Measurements from ENCODE around the gene STIM2. TPM values are rescaled to one million over a fixed set of nuclear protein-coding genes. Genes with fewer than 3 reads are reported as not detected.

STIM2 gene
- total and polyA plus RNA-seq, 2 of the 4 experiments (the other 2 are of a cell fraction), result 16.1 to 27.6 TPM

GRCh38 chr4:26820346-26820745, 40.3 kb upstream of the STIM2 start:
- no peaks in the 10 kb centered on the region for H4K20me1 ChIP-seq (ENCODE audit: insufficient read depth, low read length)
- intact Hi-C loops (cut with micrococcal nuclease) (no loop called here), in situ Hi-C loops (cut with MboI; ENCODE audit: low sequenced_read_pairs) (no loop called here), dilution Hi-C loops (cut with HindIII; ENCODE audit: low sequenced_read_pairs, unreplicated experiment) (no loop called here)
- H3K23ac ChIP-seq (ENCODE audit: low read depth, low read length), result no peak overlapping the region
- BruUV-seq (replicated peaks), result no TSS peak
- H2BK5ac ChIP-seq (ENCODE audit: low read depth, low read length, poor library complexity, severe bottlenecking), result no peak overlapping the region
- no peak overlapping the region for H4K8ac ChIP-seq (ENCODE audit: low read depth in 2 of 2, low read length in 2 of 2)
- H3K56ac ChIP-seq (ENCODE audit: extremely low read depth, insufficient read depth, low read length), result no peak overlapping the region
- no peak overlapping the region for H4K5ac ChIP-seq (ENCODE audit: low read depth, low read length)
- no peak overlapping the region for H3K4ac ChIP-seq (ENCODE audit: low read depth, low read length)
- no peak for ATAC-seq (ENCODE audit: low read depth)
- H2AK9ac ChIP-seq (replicated peaks; ENCODE audit: low read depth, low read length, poor library complexity), result no peak overlapping the region
- no peak overlapping the region for H3K4me3 ChIP-seq (ENCODE audit: insufficient read depth, low read depth, low read length)
- ChIA-PET CTCF (no interaction called here), POLR2A (ENCODE audit: unreplicated experiment) (no interaction called here)
- H3K9me3 ChIP-seq (ENCODE audit: control insufficient read depth, insufficient read depth, low read length), result no peaks in the 10 kb centered on the region; the same call in 1 of the 2 replicates
- no peak overlapping the region for H2BK20ac ChIP-seq (ENCODE audit: low read depth, low read length)
- no peak overlapping the region for H3K27ac ChIP-seq (ENCODE audit: insufficient read depth, low read length)
- H2BK120ac ChIP-seq (ENCODE audit: low read depth, low read length), result no peak overlapping the region
- no peaks in the 10 kb centered on the region for H3K79me1 ChIP-seq (ENCODE audit: low read depth in 1 of 2, low read length in 2 of 2)
- no peak overlapping the region for H3K9ac ChIP-seq (ENCODE audit: low read depth, low read length)
- H3K36me3 ChIP-seq (ENCODE audit: control insufficient read depth, insufficient read depth, low read length), result no peaks in the 10 kb centered on the region
- no peaks in the 10 kb centered on the region for H3K27me3 ChIP-seq (ENCODE audit: control insufficient read depth, insufficient read depth, low read length)
- H4K91ac ChIP-seq (ENCODE audit: insufficient read depth, low read depth, low read length), result no peak overlapping the region
- H3K4me1 ChIP-seq (ENCODE audit: control insufficient read depth, insufficient read depth, low read length), result no peaks in the 10 kb centered on the region
- TF ChIP-seq MAZ (IDR thresholded peaks at IDR 0.05; ENCODE audit: borderline replicate concordance, low read depth, low read length), result no peak
- no peak overlapping the region for H3K14ac ChIP-seq (replicated peaks; ENCODE audit: low read depth, low read length)
- no CpG with 5 or more reads among the region's 1 CpG for WGBS, 2 experiments (ENCODE audit: extremely low coverage in 2 of 2, insufficient read length in 1 of 2)
- no peak overlapping the region for H2AFZ ChIP-seq (replicated peaks; ENCODE audit: low read length, poor library complexity)
- 0 out of 2 replicates have a peak, but pooled peaks cover 5% of the 10 kb centered on the region for H3K9me1 ChIP-seq (ENCODE audit: insufficient read depth, low read length)
- no peak overlapping the region for H3K18ac ChIP-seq (ENCODE audit: low read depth, low read length)
- H3K4me2 ChIP-seq (ENCODE audit: low read depth, low read length), result no peak overlapping the region
- no peak overlapping the region for H2BK15ac ChIP-seq (ENCODE audit: low read depth, low read length)
- H2AK5ac ChIP-seq (ENCODE audit: low read depth, low read length), result no peak overlapping the region
- DNase-seq, result no peak
